WTC11 (cell line): ENCODE results near the gene HAUS6. TPM values are rescaled to one million over a fixed set of nuclear protein-coding genes. Genes with fewer than 3 reads are reported as not detected.

Experiments used
- ATAC-seq: fragments of 200-7000 bp; cut with Tn5 transposase; 2 replicates; pipeline ENCODE4 v1.10.0; 2021; ENCODE audit warnings: mild to moderate bottlenecking, moderate library complexity
- CTCF ChIA-PET: fragments of 300-600 bp; sonication (Branson Sonifier 250); formaldehyde crosslinking; loops from one replicate; lab custom pipeline; 2021; ENCODE audit warnings: antibody characterized with exemption; lab: Charles Lee
- POLR2A ChIA-PET: fragments of 350-600 bp; sonication (Branson Sonifier 250); formaldehyde crosslinking; loops from one replicate; lab custom pipeline; 2021; ENCODE audit warnings: antibody characterized with exemption; lab: Charles Lee
- DNase-seq: peaks from one replicate; pipeline ENCODE4 v3.0.0; 2021; ENCODE audit warnings: low spot score
- H3K27ac Mint-ChIP-seq: 2 replicates; pipeline ENCODE4 v1.8.0; 2021; ENCODE audit warnings: mixed read lengths
- H3K27me3 Mint-ChIP-seq: 2 replicates; pipeline ENCODE4 v1.8.0; 2021; ENCODE audit warnings: low read depth, mild to moderate bottlenecking, moderate library complexity, mixed read lengths
- H3K36me3 Mint-ChIP-seq: 2 replicates; pipeline ENCODE4 v1.8.0; 2021; ENCODE audit warnings: mixed read lengths
- H3K4me1 Mint-ChIP-seq: 2 replicates; pipeline ENCODE4 v1.8.0; 2022; ENCODE audit warnings: mixed read lengths
- H3K4me3 Mint-ChIP-seq: 2 replicates; pipeline ENCODE4 v1.8.0; 2021; ENCODE audit warnings: mild to moderate bottlenecking, moderate library complexity, mixed read lengths
- H3K9me3 Mint-ChIP-seq: 2 replicates; pipeline ENCODE4 v1.8.0; 2021; ENCODE audit warnings: mixed read lengths
- AR ChIP-seq: fragments of 250-450 bp; sonication (Bioruptor Pico); IDR thresholded peaks from 2 replicates; pipeline ENCODE4 v1.9.0; 2021; ENCODE audit warnings: mild to moderate bottlenecking
- ATF1 ChIP-seq: sonication (generic); formaldehyde crosslinking; IDR thresholded peaks from 2 replicates; pipeline ENCODE4 v1.8.1; 2023; ENCODE audit warnings: mild to moderate bottlenecking, moderate library complexity, missing genetic modification reagents
- ESRRA ChIP-seq: sonication (generic); formaldehyde crosslinking; IDR thresholded peaks from 2 replicates; pipeline ENCODE4 v1.8.1; 2022; ENCODE audit warnings: mild to moderate bottlenecking, missing genetic modification reagents, borderline replicate concordance
- FOXK1 ChIP-seq: sonication (generic); formaldehyde crosslinking; IDR thresholded peaks from 2 replicates; pipeline ENCODE4 v1.8.0; 2022; ENCODE audit warnings: mild to moderate bottlenecking, moderate library complexity, missing genetic modification reagents
- GRHL2 ChIP-seq: fragments of 250-450 bp; sonication (Bioruptor Pico); IDR thresholded peaks from 2 replicates; pipeline ENCODE4 v1.8.0; 2022; ENCODE audit warnings: mild to moderate bottlenecking, moderate library complexity; ENCODE audit not compliant: insufficient replicate concordance, severe bottlenecking
- MLX ChIP-seq: sonication (generic); formaldehyde crosslinking; IDR thresholded peaks from 2 replicates; pipeline ENCODE4 v1.8.1; 2023; ENCODE audit warnings: mild to moderate bottlenecking, missing genetic modification reagents, moderate library complexity
- MXD4 ChIP-seq: fragments of 250-450 bp; sonication (Bioruptor Pico); IDR thresholded peaks from 2 replicates; pipeline ENCODE4 v1.8.0; 2021; ENCODE audit warnings: mild to moderate bottlenecking, moderate library complexity, borderline replicate concordance
- PRRX2 ChIP-seq: fragments of 250-450 bp; sonication (Bioruptor Pico); IDR thresholded peaks from 2 replicates; pipeline ENCODE4 v1.8.0; 2021; ENCODE audit warnings: mild to moderate bottlenecking
- SMAD4 ChIP-seq: sonication (generic); formaldehyde crosslinking; IDR thresholded peaks from 2 replicates; pipeline ENCODE4 v1.8.0; 2022; ENCODE audit warnings: mild to moderate bottlenecking, missing genetic modification reagents
- TEAD4 ChIP-seq: sonication (generic); formaldehyde crosslinking; IDR thresholded peaks from 2 replicates; pipeline ENCODE4 v1.8.0; 2022; ENCODE audit warnings: mild to moderate bottlenecking, missing genetic modification reagents
- ZNF121 ChIP-seq: sonication (generic); formaldehyde crosslinking; IDR thresholded peaks from 2 replicates; pipeline ENCODE4 v1.8.0; 2023; ENCODE audit warnings: missing genetic modification reagents
- total RNA-seq: library from RNA; stranded (reverse); gene quantifications from 3 replicates; pipeline ENCODE4 v1.2.3, GENCODE V29; 2021
- TF ChIP-seq, protein P1 (sequence below): sonication (generic); formaldehyde crosslinking; IDR thresholded peaks from 2 replicates; pipeline ENCODE4 v1.8.0; 2023; ENCODE audit warnings: missing genetic modification reagents
- TF ChIP-seq, protein P2 (sequence below): fragments of 250-450 bp; sonication (Bioruptor Pico); conservative IDR thresholded peaks from 2 replicates; pipeline ENCODE4 v1.9.0; 2021; ENCODE audit warnings: mild to moderate bottlenecking
- TF ChIP-seq, protein P3 (sequence below): sonication (generic); formaldehyde crosslinking; IDR thresholded peaks from 2 replicates; pipeline ENCODE4 v1.8.1; 2022; ENCODE audit warnings: low read depth, missing genetic modification reagents, borderline replicate concordance
- TF ChIP-seq, protein P4 (sequence below): fragments of 250-450 bp; sonication (Bioruptor Pico); IDR thresholded peaks from 2 replicates; pipeline ENCODE4 v1.9.0; 2021; ENCODE audit warnings: mild to moderate bottlenecking, borderline replicate concordance

The HAUS6 gene
- total RNA-seq, 1 experiment from 2014 or later = 43.3 TPM

- no peaks in the 10 kb centered on the region for H3K36me3 Mint-ChIP-seq
- H3K27me3 Mint-ChIP-seq = no peaks in the 10 kb centered on the region
- H3K4me3 Mint-ChIP-seq = no peak overlapping the region
- CTCF ChIA-PET = interaction anchor here (1.5 kb wide), 1 partner anchor 36 kb away, joined by 4 read pairs; no protein-coding TSS in a partner anchor
- POLR2A ChIA-PET = no interaction called here
- H3K4me1 Mint-ChIP-seq = peaks cover 15% of the 10 kb centered on the region
- H3K27ac Mint-ChIP-seq = peak overlapping the region; percentile 78; the same call in 1 of the 2 replicates
- no peaks in the 10 kb centered on the region for H3K9me3 Mint-ChIP-seq
- ATAC-seq (no peak), DNase-seq (no peak)
- no peak for TF ChIP-seq SMAD4 (CRISPR knock-in tag)
- TF ChIP-seq ZNF121 (CRISPR knock-in tag) = no peak
- no peak for TF ChIP-seq MXD4 (CRISPR knock-in tag)
- TF ChIP-seq AR = no peak
- no peak for TF ChIP-seq FOXK1 (CRISPR knock-in tag)
- TF ChIP-seq ESRRA (CRISPR knock-in tag) = no peak
- TF ChIP-seq, protein P1, sequence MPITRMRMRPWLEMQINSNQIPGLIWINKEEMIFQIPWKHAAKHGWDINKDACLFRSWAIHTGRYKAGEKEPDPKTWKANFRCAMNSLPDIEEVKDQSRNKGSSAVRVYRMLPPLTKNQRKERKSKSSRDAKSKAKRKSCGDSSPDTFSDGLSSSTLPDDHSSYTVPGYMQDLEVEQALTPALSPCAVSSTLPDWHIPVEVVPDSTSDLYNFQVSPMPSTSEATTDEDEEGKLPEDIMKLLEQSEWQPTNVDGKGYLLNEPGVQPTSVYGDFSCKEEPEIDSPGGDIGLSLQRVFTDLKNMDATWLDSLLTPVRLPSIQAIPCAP = no peak
- TF ChIP-seq, protein P2, sequence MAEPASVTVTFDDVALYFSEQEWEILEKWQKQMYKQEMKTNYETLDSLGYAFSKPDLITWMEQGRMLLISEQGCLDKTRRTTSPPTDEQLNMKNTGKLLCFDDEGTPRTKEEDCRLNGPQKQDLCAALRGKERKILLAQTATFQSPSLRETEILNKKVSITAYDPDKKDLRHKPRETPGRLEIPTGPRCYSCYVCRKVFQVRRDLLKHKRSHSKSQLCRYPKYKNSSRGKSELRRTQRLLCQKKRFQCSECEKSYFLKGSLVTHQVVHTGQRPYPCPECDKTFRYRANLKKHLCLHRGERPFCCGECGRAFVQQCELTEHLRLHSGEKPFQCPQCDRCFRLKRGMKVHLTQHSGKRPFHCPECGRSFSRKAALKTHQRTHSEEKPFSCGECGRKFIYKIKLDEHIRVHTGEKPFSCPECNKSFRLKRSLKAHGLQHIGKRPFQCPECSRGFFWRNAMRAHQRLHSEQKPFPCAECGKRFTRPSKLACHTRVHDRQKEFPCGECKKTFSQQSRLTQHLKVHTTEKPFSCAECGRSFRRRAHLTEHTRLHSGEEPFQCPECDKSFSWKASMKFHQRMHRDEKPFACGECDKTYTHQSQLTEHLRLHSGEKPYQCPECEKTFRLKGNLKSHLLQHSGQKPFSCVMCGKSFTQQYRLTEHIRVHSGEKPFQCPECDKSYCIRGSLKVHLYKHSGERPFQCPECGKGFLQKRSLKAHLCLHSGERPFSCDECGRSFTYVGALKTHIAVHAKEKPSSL (CRISPR knock-in tag) = no peak
- no peak for TF ChIP-seq GRHL2 (CRISPR knock-in tag)
- no peak for TF ChIP-seq TEAD4 (CRISPR knock-in tag)
- TF ChIP-seq MLX = no peak
- no peak for TF ChIP-seq ATF1 (CRISPR knock-in tag)
- no peak for TF ChIP-seq PRRX2
These were observed 35.4 kb upstream of the HAUS6 start for GRCh38 chr9:19138084-19138483.

DNA sequence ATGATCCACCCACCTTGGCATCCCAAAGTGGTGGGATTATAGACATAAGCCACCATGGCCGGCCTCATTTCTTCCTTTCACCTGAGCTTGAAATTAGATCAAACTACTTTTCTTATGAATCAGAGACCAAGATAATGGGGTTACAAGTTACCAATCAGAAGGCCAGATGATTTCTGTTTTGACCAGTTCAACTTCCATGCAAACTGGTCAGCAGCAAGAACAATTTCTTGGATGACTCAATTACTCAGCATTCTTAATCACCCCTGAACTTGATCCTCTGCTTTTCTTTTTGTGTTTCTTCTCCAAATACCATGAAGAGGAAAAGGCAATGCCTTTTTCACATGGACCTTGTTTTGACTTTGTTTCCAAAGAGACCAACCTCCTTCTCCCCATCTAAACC is 34.6 kb upstream of the HAUS6 start:
- Mint-ChIP-seq H3K9me3 (no peaks in the 10 kb centered on the region), H3K27me3 (no peaks in the 10 kb centered on the region), H3K4me1 (peaks cover 15% of the 10 kb centered on the region), H3K36me3 (no peaks in the 10 kb centered on the region), H3K4me3 (no peak overlapping the region), H3K27ac (no peak overlapping the region)
- ATAC-seq = no peak
- POLR2A ChIA-PET = no interaction called here
- DNase-seq = no peak
- CTCF ChIA-PET = no interaction called here
- TF ChIP-seq, protein P3, sequence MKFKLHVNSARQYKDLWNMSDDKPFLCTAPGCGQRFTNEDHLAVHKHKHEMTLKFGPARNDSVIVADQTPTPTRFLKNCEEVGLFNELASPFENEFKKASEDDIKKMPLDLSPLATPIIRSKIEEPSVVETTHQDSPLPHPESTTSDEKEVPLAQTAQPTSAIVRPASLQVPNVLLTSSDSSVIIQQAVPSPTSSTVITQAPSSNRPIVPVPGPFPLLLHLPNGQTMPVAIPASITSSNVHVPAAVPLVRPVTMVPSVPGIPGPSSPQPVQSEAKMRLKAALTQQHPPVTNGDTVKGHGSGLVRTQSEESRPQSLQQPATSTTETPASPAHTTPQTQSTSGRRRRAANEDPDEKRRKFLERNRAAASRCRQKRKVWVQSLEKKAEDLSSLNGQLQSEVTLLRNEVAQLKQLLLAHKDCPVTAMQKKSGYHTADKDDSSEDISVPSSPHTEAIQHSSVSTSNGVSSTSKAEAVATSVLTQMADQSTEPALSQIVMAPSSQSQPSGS = no peak
- TF ChIP-seq, protein P4, sequence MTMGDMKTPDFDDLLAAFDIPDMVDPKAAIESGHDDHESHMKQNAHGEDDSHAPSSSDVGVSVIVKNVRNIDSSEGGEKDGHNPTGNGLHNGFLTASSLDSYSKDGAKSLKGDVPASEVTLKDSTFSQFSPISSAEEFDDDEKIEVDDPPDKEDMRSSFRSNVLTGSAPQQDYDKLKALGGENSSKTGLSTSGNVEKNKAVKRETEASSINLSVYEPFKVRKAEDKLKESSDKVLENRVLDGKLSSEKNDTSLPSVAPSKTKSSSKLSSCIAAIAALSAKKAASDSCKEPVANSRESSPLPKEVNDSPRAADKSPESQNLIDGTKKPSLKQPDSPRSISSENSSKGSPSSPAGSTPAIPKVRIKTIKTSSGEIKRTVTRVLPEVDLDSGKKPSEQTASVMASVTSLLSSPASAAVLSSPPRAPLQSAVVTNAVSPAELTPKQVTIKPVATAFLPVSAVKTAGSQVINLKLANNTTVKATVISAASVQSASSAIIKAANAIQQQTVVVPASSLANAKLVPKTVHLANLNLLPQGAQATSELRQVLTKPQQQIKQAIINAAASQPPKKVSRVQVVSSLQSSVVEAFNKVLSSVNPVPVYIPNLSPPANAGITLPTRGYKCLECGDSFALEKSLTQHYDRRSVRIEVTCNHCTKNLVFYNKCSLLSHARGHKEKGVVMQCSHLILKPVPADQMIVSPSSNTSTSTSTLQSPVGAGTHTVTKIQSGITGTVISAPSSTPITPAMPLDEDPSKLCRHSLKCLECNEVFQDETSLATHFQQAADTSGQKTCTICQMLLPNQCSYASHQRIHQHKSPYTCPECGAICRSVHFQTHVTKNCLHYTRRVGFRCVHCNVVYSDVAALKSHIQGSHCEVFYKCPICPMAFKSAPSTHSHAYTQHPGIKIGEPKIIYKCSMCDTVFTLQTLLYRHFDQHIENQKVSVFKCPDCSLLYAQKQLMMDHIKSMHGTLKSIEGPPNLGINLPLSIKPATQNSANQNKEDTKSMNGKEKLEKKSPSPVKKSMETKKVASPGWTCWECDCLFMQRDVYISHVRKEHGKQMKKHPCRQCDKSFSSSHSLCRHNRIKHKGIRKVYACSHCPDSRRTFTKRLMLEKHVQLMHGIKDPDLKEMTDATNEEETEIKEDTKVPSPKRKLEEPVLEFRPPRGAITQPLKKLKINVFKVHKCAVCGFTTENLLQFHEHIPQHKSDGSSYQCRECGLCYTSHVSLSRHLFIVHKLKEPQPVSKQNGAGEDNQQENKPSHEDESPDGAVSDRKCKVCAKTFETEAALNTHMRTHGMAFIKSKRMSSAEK (CRISPR knock-in tag) = no peak
